ENCODE results near the gene SMAD2.

DNA sequence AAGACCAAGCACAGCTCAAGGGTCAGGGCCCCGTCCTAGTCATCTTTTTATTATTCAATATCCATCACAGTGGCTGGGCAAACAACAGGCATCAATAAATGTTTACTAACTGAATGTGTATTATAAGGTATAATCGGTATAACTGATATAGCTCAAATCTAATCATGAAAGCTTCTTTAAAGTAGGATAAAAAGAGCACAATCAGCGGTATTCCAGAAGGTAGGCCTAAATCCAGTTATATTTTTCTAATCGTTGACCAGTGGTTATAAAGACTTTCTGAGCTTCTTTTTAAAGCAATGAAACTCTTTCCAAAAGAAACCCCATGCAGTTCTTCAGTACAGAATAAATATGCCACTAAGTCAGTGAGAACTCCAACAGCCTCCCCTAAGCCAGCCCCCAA, 92.1 kb downstream of the SMAD2 start:
- no peak for TF ChIP-seq ZNF274 (IDR thresholded peaks at IDR 0.05; ENCODE audit: borderline replicate concordance, extremely low read depth, low read length)
- TF ChIP-seq PHF8 (conservative IDR thresholded peaks at IDR 0.05; ENCODE audit: low read depth, low read length) = no peak
- TF ChIP-seq RFX5 (IDR thresholded peaks at IDR 0.05; ENCODE audit: borderline replicate concordance, low read depth, low read length) = no peak
- TF ChIP-seq CHD2 (IDR thresholded peaks at IDR 0.05; ENCODE audit: low read length) = no peak
